Suprapubic skin (tissue), 4 donors: Measurements from ENCODE around the gene GRAP2. TPM values are rescaled to one million over a fixed set of nuclear protein-coding genes. Genes with fewer than 3 reads are reported as not detected.

ENCODE experiments used
- DNase-seq, 2 donors: peaks; one replicate each; pipeline ENCODE4 v3.0.0-alpha.2; 2019; ENCODE audit warnings: low spot score in 2 of 2
- H3K27ac ChIP-seq: fragments of 200-600 bp; sonication (generic); one replicate; pipeline ENCODE4 v1.5.1; 2019
- H3K27me3 ChIP-seq: fragments of 200-600 bp; sonication (generic); one replicate; pipeline ENCODE4 v1.5.1; 2019
- H3K36me3 ChIP-seq: fragments of 200-600 bp; sonication (generic); one replicate; pipeline ENCODE4 v1.5.1; 2019
- H3K4me1 ChIP-seq: fragments of 200-600 bp; sonication (generic); one replicate; pipeline ENCODE4 v1.5.1; 2019
- H3K4me3 ChIP-seq: fragments of 200-600 bp; sonication (generic); one replicate; pipeline ENCODE4 v1.5.1; 2019; ENCODE audit warnings: mild to moderate bottlenecking
- H3K9me3 ChIP-seq: fragments of 200-600 bp; sonication (generic); one replicate; pipeline ENCODE4 v1.5.1; 2019
- EP300 ChIP-seq: sonication (generic); formaldehyde crosslinking; IDR thresholded peaks from one replicate; pipeline ENCODE4 v1.6.1; 2017; ENCODE audit warnings: antibody characterized with exemption
- POLR2A ChIP-seq, 2 donors: fragments of 450-650 bp; IDR thresholded peaks; one replicate each; pipeline ENCODE4 v1.6.1; 2017; ENCODE audit warnings: antibody characterized with exemption in 2 of 2, mild to moderate bottlenecking in 2 of 2, moderate library complexity in 2 of 2
- POLR2AphosphoS5 ChIP-seq, 3 donors: sonication (generic); formaldehyde crosslinking; IDR thresholded peaks; one replicate each; pipeline ENCODE4 v1.6.1; 2017; ENCODE audit warnings: antibody characterized with exemption in 3 of 3
- WGBS: methylation state at CpG from one replicate; pipeline ENCODE4 v1.1.5; 2018; 5-methylcytosine and 5-hydroxymethylcytosine counted together
- total RNA-seq, 4 donors: library from RNA; depleted of rRNA; stranded (reverse); fragments of >200 nt; gene quantifications; one replicate each; pipeline ENCODE4 v1.1.0, GENCODE V29; 2016
- TF ChIP-seq, protein P1 (sequence below), 2 donors: fragments of 200-600 bp in 1 of 2; fragments of 450-650 bp in 1 of 2; sonication (generic) in 1 of 2; IDR thresholded peaks; one replicate each; pipeline ENCODE4 v1.5.1; 2016 to 2019; ENCODE audit warnings: antibody characterized with exemption in 2 of 2, mild to moderate bottlenecking in 1 of 2, moderate library complexity in 1 of 2

GRAP2 gene
- total RNA-seq, 4 donors from 2014 or later: 0.16 to 10.1 (median 4.8) TPM

DNA sequence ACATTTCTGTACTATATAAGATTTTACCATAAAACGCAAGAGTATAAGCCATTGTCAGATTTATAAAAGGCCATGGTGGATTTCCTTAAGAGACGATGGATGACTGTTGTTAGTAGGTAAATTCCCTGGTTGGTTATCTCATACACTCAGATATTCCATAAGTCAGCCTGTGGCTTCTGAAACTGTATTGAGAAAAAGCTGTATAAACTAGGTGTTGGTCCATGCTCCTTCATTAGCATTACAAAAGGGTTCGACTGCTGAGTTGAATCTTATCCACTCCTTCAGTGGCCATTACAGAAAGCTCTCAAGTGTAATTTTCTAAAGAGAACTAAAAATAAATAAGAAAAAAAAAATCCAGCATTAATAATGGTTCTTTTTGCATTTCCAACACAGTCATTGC, 5.3 kb downstream of the GRAP2 start:
- H3K4me1 ChIP-seq: no peaks in the 10 kb centered on the region
- no peaks in the 10 kb centered on the region for H3K36me3 ChIP-seq
- no peak overlapping the region for H3K27ac ChIP-seq
- no peaks in the 10 kb centered on the region for H3K9me3 ChIP-seq
- DNase-seq: no peak
- TF ChIP-seq POLR2AphosphoS5 (IDR thresholded peaks at IDR 0.05) (no peak), POLR2A (IDR thresholded peaks at IDR 0.05) (no peak), EP300 (no peak)
- TF ChIP-seq, protein P1, sequence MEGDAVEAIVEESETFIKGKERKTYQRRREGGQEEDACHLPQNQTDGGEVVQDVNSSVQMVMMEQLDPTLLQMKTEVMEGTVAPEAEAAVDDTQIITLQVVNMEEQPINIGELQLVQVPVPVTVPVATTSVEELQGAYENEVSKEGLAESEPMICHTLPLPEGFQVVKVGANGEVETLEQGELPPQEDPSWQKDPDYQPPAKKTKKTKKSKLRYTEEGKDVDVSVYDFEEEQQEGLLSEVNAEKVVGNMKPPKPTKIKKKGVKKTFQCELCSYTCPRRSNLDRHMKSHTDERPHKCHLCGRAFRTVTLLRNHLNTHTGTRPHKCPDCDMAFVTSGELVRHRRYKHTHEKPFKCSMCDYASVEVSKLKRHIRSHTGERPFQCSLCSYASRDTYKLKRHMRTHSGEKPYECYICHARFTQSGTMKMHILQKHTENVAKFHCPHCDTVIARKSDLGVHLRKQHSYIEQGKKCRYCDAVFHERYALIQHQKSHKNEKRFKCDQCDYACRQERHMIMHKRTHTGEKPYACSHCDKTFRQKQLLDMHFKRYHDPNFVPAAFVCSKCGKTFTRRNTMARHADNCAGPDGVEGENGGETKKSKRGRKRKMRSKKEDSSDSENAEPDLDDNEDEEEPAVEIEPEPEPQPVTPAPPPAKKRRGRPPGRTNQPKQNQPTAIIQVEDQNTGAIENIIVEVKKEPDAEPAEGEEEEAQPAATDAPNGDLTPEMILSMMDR (IDR thresholded peaks at IDR 0.05): no peak
- no peak overlapping the region for H3K4me3 ChIP-seq
- peaks cover 9% of the 10 kb centered on the region for H3K27me3 ChIP-seq
- WGBS: 68% methylated on average over 3 of the region's 3 CpGs

DNA sequence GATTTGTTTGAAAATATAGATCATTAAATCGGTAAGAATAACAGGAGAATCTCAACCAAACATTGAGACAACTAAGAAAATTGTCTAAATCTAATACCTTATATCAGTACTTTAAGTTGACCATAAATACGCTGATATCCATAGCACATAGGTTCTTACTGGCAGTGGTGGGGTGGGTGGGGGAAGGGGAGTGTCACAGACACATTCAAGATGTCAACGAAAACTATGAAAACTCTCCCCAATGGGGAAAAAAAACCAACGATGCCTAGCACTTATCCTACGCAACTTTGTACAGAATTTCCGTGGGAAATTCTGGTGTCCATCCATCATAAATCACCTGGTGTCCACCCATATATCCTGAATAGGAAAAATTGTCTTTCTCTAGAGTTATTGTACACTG, 6.2 kb downstream of the GRAP2 start:
- TF ChIP-seq POLR2A (IDR thresholded peaks at IDR 0.05) (no peak), POLR2AphosphoS5 (IDR thresholded peaks at IDR 0.05) (no peak), EP300 (no peak)
- TF ChIP-seq, protein P1 (IDR thresholded peaks at IDR 0.05): no peak
- H3K27me3 ChIP-seq: peaks cover 9% of the 10 kb centered on the region
- no peaks in the 10 kb centered on the region for H3K9me3 ChIP-seq
- no peak overlapping the region for H3K27ac ChIP-seq
- H3K4me1 ChIP-seq: no peaks in the 10 kb centered on the region
- H3K36me3 ChIP-seq: no peaks in the 10 kb centered on the region
- no peak for DNase-seq
- no peak overlapping the region for H3K4me3 ChIP-seq
- 87% methylated on average over 6 of the region's 6 CpGs for WGBS

DNA sequence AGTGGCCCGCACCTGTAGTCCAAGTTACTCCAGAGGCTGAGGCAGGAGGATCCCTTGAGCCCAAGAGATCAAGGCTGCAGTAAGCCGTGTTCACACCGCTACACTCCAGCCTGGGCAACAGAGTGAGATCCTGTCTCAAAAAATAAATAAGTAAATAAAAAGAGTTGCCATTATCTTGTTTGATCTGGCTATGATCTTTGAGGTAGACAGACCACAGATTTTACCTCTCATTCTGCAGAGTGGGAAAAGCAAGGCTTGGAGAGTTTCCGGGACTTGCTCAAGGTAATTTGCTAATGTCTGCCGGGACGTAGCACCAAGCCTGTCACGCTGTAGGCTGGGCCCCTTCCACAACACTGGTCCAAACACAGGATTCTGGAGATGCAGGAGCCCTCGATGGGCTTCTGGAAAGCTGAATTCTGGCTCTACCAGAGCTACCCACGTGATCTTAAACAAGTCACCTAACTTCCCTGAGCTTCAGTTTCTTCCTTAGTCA, 6.8 kb downstream of the GRAP2 start:
- no peaks in the 10 kb centered on the region for H3K4me1 ChIP-seq
- no peak for TF ChIP-seq POLR2AphosphoS5 (IDR thresholded peaks at IDR 0.05)
- no peak overlapping the region for H3K4me3 ChIP-seq
- WGBS: 81% methylated on average over 9 of the region's 9 CpGs
- no peaks in the 10 kb centered on the region for H3K9me3 ChIP-seq
- peaks cover 10% of the 10 kb centered on the region for H3K27me3 ChIP-seq
- no peak for DNase-seq
- H3K27ac ChIP-seq: no peak overlapping the region
- H3K36me3 ChIP-seq: no peaks in the 10 kb centered on the region

DNA sequence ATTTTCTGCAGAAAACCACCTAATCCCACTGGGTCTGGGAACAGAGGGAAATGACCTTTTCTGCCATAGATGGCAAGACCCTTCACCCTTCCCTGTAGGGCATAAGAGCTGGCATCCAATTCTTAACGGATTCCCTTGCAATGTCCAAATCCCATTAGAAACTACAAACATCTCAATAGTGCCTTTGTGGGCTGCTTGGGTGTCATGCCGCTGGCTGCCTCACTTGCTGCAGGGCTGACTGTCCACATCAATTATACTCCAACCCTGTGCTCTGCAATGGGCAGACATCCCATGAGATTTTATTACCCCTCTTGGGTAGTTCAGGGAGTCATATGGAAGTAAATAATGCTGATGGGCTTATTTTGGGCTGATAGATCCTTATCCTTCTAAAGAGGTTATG, 7.3 kb downstream of the GRAP2 start:
- H3K36me3 ChIP-seq: no peaks in the 10 kb centered on the region
- TF ChIP-seq POLR2AphosphoS5 (IDR thresholded peaks at IDR 0.05): no peak
- TF ChIP-seq, protein P1 (IDR thresholded peaks at IDR 0.05): no peak
- TF ChIP-seq POLR2A (IDR thresholded peaks at IDR 0.05): no peak
- no peak for TF ChIP-seq EP300
- H3K27me3 ChIP-seq: peaks cover 13% of the 10 kb centered on the region
- no peak for DNase-seq
- H3K9me3 ChIP-seq: no peaks in the 10 kb centered on the region
- 58% methylated on average over 2 of the region's 2 CpGs for WGBS
- H3K4me3 ChIP-seq: no peak overlapping the region
- no peaks in the 10 kb centered on the region for H3K4me1 ChIP-seq
- H3K27ac ChIP-seq: no peak overlapping the region

DNA sequence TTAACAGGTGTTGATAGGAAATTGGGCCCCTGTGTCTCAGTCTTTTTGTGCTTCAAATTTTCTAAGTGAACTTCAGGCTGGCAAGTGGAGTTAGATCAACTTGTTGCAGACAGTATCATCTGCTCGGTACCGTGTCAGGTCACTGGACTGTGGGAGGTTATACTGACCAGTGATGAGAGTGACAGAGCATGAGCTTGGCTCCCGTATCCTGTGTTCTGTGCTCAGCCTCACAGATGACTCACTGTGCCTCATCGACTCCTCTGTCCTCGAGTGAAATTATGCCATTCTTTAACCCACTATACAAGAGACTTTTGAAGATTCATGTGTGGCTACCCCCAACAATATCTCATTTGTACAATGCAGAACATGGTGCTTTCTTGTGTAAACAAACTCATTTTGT, 7.9 kb downstream of the GRAP2 start:
- Histone ChIP-seq H3K36me3 (no peaks in the 10 kb centered on the region), H3K27ac (no peak overlapping the region), H3K9me3 (no peaks in the 10 kb centered on the region), H3K4me3 (no peak overlapping the region), H3K27me3 (peaks cover 13% of the 10 kb centered on the region), H3K4me1 (no peaks in the 10 kb centered on the region)
- no peak for DNase-seq
- TF ChIP-seq, protein P1 (IDR thresholded peaks at IDR 0.05): no peak
- TF ChIP-seq POLR2AphosphoS5 (IDR thresholded peaks at IDR 0.05) (no peak), POLR2A (IDR thresholded peaks at IDR 0.05) (no peak), EP300 (no peak)
- WGBS: 64% methylated on average over 5 of the region's 5 CpGs
